22Rv1 (cell line): ENCODE results near the gene RPLP2.

Experiments used
- ZFX ChIP-seq: fragments of 450-650 bp; IDR thresholded peaks from 2 replicates; pipeline ENCODE4 v1.6.1; 2017; ENCODE audit warnings: antibody characterized with exemption, borderline replicate concordance
- TF ChIP-seq, protein P1 (sequence below): fragments of 450-650 bp; IDR thresholded peaks from 2 replicates; pipeline ENCODE4 v1.5.1; 2017; ENCODE audit warnings: mild to moderate bottlenecking

DNA sequence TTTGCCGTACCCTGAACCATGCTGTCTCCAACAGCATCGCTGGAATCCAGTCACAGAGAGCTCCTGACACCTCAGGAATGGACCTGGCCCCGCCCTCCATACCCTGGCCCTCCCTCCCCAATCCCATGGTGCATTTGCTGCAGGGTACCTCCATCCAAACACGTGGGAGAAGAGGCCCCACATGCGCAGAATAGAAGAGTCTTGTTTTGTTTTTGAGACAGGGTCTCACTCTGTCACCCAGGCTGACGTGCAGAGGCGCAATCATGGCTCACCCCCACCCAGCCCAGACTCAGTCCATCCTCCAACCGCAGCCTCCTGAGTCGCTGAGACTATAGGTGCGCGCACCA, 6.6 kb downstream of the RPLP2 start:
- TF ChIP-seq, protein P1, sequence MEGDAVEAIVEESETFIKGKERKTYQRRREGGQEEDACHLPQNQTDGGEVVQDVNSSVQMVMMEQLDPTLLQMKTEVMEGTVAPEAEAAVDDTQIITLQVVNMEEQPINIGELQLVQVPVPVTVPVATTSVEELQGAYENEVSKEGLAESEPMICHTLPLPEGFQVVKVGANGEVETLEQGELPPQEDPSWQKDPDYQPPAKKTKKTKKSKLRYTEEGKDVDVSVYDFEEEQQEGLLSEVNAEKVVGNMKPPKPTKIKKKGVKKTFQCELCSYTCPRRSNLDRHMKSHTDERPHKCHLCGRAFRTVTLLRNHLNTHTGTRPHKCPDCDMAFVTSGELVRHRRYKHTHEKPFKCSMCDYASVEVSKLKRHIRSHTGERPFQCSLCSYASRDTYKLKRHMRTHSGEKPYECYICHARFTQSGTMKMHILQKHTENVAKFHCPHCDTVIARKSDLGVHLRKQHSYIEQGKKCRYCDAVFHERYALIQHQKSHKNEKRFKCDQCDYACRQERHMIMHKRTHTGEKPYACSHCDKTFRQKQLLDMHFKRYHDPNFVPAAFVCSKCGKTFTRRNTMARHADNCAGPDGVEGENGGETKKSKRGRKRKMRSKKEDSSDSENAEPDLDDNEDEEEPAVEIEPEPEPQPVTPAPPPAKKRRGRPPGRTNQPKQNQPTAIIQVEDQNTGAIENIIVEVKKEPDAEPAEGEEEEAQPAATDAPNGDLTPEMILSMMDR: no peak
- no peak for TF ChIP-seq ZFX
